ENCODE measurements around the gene RINL. TPM values are rescaled to one million over a fixed set of nuclear protein-coding genes. Genes with fewer than 3 reads are reported as not detected.
A peak's percentile ranks its signal among the peaks of the same experiment; 100 is the strongest.
"Not testable (repeated sequence)": the region's sequence is repeated elsewhere in the genome, so short reads cannot be mapped to it uniquely, and the experiment has no call there.

The RINL gene
- total RNA-seq, 2 donors from 2014 or later, result 3.6 to 5.1 TPM

DNA sequence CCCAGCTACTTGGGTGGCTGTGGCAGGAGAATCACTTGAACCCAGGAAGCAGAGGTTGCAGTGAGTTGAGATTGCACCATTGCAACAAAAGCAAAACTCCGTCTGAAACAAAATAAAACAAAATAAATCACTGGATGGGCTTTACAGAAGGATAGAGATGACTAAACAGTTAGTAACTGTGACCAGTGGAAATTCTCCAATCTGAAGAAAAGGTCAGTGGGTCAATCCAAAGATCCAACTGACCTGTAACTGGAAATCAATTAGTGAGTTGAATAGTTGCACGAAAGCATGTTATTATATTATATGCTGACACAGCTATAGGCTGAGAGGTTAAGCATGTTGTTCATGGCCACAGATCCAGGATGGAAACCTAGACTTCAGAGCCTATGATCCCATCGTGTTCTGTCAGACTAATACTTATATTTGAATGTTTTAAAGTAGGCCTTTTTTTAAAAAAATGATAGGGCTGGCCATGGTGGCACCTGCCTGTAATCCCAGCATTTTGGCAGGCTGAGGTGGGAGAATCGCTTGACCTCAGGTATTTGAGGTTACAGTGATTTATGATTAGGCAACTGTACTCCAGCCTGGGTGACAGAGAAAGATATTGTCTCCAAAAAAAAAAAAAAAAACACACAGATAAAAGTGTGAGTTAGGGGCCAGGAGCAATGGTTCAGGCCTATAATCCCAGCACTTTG lies 47.9 kb downstream of the RINL start:
- H3K4me3 ChIP-seq, result no peak overlapping the region
- TF ChIP-seq CTCF (IDR thresholded peaks at IDR 0.05), result no peak
- peak overlapping the region; percentile 83 for H3K27ac ChIP-seq
- H3K36me3 ChIP-seq, result no peaks in the 10 kb centered on the region
- H3K9me3 ChIP-seq, result no peaks in the 10 kb centered on the region
- H3K27me3 ChIP-seq, result no peaks in the 10 kb centered on the region
- no peak for DNase-seq
- peak overlapping the region in 1 of 2 donors; percentile 97 for H3K9ac ChIP-seq (ENCODE audit: low read depth in 2 of 2, low read length in 2 of 2)
- no peaks in the 10 kb centered on the region for H3K4me1 ChIP-seq
- intact Hi-C loops (cut with DNase I), result no loop called here

DNA sequence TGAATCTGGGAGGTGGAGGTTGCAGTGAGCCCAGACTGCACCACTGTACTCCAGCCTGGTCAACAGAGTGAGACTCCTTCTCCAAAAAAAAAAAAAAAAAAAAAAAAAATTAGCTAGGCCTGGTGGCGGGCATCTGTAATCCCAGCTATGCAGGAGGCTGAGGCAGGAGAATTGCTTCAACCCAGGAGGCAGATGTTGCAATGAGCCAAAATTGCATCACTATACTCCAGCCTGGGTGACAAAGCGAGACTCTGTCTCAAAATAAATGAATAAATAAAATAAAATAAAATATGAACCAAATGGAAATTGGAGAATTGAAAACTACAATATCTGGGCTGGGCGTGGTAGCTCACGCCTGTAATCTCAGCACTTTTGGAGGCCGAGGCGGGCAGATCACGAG lies 48.9 kb downstream of the RINL start:
- DNase-seq; H3K36me3 ChIP-seq; H3K27me3 ChIP-seq; H3K9ac ChIP-seq (ENCODE audit: low read depth in 2 of 2, low read length in 2 of 2); H3K27ac ChIP-seq; intact Hi-C loops (cut with DNase I); H3K4me3 ChIP-seq; H3K4me1 ChIP-seq; H3K9me3 ChIP-seq: not testable (repeated sequence)

- DNase-seq, result no peak
- TF ChIP-seq CTCF (IDR thresholded peaks at IDR 0.05), result no peak
- no peak overlapping the region for H3K4me3 ChIP-seq
- intact Hi-C loops (cut with DNase I), result no loop called here
- H3K9me3 ChIP-seq, result no peaks in the 10 kb centered on the region
- H3K36me3 ChIP-seq, result no peaks in the 10 kb centered on the region
- no peaks in the 10 kb centered on the region for H3K4me1 ChIP-seq
- H3K9ac ChIP-seq (ENCODE audit: low read depth in 2 of 2, low read length in 2 of 2), result peak overlapping the region in 1 of 2 donors; percentile 9
- no peak overlapping the region for H3K27ac ChIP-seq
- no peaks in the 10 kb centered on the region for H3K27me3 ChIP-seq
Observed at GRCh38 chr19:38826856-38827551, 51.1 kb downstream of the RINL start.

GRCh38 chr19:38825936-38826335 lies 52.1 kb downstream of the RINL start:
- H3K36me3 ChIP-seq; H3K4me1 ChIP-seq; intact Hi-C loops (cut with DNase I); H3K9me3 ChIP-seq; H3K4me3 ChIP-seq; DNase-seq; H3K27me3 ChIP-seq; H3K9ac ChIP-seq (ENCODE audit: low read depth in 2 of 2, low read length in 2 of 2); H3K27ac ChIP-seq: not testable (repeated sequence)

- H3K36me3 ChIP-seq; DNase-seq; H3K27me3 ChIP-seq; H3K9me3 ChIP-seq; H3K4me1 ChIP-seq; intact Hi-C loops (cut with DNase I): not testable (repeated sequence)
- H3K27ac ChIP-seq, result peak overlapping the region; percentile 80
- H3K4me3 ChIP-seq, result peak overlapping the region; percentile 21
- H3K9ac ChIP-seq (ENCODE audit: low read depth in 2 of 2, low read length in 2 of 2), result peak overlapping the region; percentile 56 to 60
Observed at GRCh38 chr19:38821230-38821825, 56.7 kb downstream of the RINL start.

DNA sequence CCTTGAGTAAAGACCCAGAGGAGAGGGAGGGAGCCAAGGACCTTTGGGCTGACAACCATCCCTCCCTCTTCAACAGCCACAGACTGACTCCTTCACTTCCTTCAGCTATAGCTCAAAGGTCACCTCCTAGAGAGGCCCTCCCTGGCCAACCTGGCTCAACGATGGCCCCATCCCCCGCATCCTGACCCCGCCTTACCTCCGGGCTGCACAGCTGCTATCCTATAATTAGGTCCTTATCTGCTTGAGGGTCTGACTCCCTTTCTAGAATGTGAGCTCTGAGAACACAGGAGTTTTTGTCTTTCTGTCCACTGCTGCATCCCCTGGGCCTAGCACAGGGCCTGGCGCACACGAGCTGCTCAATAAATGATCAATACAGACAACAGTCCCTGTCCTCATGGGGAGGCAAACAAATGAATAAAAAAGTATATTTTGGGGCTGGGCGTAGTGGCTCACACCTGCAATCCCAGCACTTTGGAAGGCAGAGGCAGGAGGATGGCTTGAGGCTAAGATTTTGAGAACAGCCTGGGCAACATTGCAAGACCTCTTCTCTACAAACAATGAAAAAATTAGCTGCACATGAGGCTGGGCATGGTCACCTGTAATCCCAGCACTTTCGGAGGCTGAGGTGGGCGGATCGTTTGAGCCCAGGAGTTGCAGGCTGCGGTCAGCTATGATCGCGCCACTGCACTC lies 58.7 kb downstream of the RINL start:
- Histone ChIP-seq H3K4me1 (peaks cover 8% of the 10 kb centered on the region), H3K27me3 (no peaks in the 10 kb centered on the region), H3K9ac (ENCODE audit: low read depth in 2 of 2, low read length in 2 of 2) (peak overlapping the region; percentile 27 to 82), H3K27ac (peak overlapping the region; percentile 80), H3K4me3 (peak overlapping the region; percentile 18), H3K9me3 (no peaks in the 10 kb centered on the region), H3K36me3 (peaks cover 7% of the 10 kb centered on the region)
- DNase-seq, result peak; percentile 93
- intact Hi-C loops (cut with DNase I), result no loop called here
- TF ChIP-seq CTCF (IDR thresholded peaks at IDR 0.05), result no peak

Other genes starting within 250 kb of the RINL start
- 1,000 to 10,000 TPM; 1,019 to 1,060 TPM for gene ACTN4, start 230.6 kb downstream of the RINL start, total RNA-seq
- gene CAPN12, start 133.8 kb downstream of the RINL start, total RNA-seq, result 1 to 10 TPM; 5.2 to 5.7 TPM
- gene LGALS7, start 104.8 kb downstream of the RINL start, total RNA-seq, result not detected
- gene LGALS7B, start 89.1 kb downstream of the RINL start, total RNA-seq, result not detected
- gene LGALS4, start 65.3 kb downstream of the RINL start, total RNA-seq, result 1,000 to 10,000 TPM; 6,357 to 8,309 TPM
- gene ECH1, start 46.5 kb downstream of the RINL start, total RNA-seq, result 100 to 1,000 TPM; 264 to 335 TPM
- 100 to 1,000 TPM; 305 to 418 TPM for gene HNRNPL, start 28.3 kb downstream of the RINL start, total RNA-seq
- 10 to 100 TPM; 28.0 to 32.9 TPM for gene SIRT2, start 21.3 kb upstream of the RINL start, total RNA-seq
- 10 to 100 TPM; 40.7 to 52.4 TPM for gene NFKBIB, start 21.7 kb upstream of the RINL start, total RNA-seq
- gene CCER2, start 33.9 kb upstream of the RINL start, total RNA-seq, result not detected
- gene SARS2, start 52.5 kb upstream of the RINL start, total RNA-seq, result 10 to 100 TPM; 27.2 to 37.2 TPM
- 100 to 1,000 TPM in 1 of 2 donors, 10 to 100 TPM in 1; 38.0 to 107 TPM for gene MRPS12, start 52.7 kb upstream of the RINL start, total RNA-seq
- 1 to 10 TPM; 1.7 to 1.9 TPM for gene FBXO17, start 97.5 kb upstream of the RINL start, total RNA-seq
- gene FBXO27, start 154.3 kb upstream of the RINL start, total RNA-seq, result 1 to 10 TPM; 1.1 to 2.4 TPM
- gene ACP7, start 206.1 kb upstream of the RINL start, total RNA-seq, result not detected
- gene PAK4, start 247.5 kb upstream of the RINL start, total RNA-seq, result 100 to 1,000 TPM in 1 of 2 donors, 10 to 100 TPM in 1; 85.5 to 127 TPM